Measurements from ENCODE around the gene CR1L.
"Not testable (repeated sequence)": the region's sequence is repeated elsewhere in the genome, so short reads cannot be mapped to it uniquely, and the experiment has no call there.

The CR1L gene
- total RNA-seq: 0 to 0.24 reads per million in 2 donors

DNA sequence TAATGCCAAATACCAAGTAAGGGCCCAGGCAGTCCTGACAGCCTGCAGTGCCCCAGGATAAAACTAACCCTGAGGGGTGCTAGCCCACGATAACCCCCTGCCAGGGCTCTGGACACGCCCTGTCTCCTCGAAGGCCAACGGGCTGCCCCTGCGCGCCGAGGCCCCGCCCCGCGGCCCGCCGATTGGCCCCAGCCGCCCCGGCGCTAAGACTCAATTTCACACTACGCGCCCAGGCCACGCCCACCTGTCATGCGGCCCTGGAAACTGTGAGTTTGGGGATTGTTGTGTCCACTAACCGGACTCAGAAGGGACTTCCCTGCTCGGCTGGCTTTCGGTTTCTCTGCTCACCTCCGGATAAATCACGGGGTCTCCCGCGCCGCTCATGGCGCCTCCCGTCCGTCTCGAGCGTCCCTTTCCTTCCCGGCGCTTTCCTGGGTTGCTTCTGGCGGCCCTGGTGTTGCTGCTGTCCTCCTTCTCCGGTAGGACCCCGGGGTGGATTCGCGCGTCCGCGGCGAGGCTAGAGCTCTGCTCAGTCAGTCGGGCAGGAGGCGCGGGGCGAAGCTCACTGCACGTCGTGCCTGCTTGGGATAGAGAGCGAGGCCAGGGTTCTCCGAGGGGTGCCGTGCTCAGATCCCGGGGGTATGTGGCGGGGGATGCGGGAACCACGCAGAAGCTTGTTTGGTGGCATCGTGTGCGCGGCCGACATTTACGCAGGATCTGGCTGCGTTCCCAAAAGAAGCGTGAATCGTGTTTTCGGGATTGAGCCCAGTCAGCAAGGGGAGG lies at the start of gene CR1L:
Gene CR1L, plus strand, starts transcription at position 282 of the 783 bp plus-strand sequence. Its CDS starts 101 bp downstream, at position 383.
- DNase-seq: peak; percentile 53

- DNase-seq: no peak
Measured at GRCh38 chr1:207603777-207604176, 41.2 kb upstream of the CR1L start.

DNA sequence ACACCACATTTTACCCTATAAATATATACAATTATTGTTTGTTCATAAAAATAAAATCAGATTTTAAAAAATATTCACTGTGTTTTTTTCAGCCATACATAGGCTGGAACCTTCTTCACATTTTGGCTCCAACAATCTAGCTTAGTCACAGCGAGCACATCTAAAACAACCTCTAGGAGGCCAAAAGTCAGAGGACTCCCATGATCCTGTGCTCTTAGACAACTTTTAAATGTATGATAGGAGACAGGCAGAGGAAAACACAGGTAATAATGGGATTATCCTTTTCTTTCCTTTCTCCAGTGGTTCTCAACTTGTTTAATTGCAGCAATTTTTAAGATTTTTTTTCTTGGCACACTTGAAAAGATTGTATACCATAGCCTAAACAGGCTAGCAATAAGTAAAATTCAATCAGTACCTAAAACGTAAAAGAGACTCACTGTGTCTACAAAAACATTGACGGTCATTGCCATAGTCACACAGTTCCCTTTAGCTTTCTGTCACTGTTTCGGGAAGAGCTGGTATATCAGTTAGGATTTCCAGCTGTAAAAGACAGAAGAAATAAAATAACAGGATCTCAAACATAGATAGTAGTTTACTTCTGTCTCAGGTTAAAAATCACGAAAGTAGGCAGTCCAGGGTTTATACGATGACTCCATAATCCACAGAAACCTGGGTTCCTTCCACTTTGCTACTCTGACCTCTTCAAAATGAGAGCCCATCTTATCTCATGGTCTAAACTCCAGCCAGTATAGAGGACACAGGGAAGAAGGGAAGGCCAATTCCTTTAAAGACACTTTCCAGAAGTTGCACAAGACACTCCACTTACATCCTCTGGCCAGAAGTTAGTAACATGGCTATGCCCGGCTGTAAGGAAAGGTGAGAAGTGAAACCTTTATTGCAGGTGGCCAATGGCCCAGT lies 39.2 kb upstream of the CR1L start:
- no peak for DNase-seq

- DNase-seq: no peak
Measured at GRCh38 chr1:207606362-207606755, 38.6 kb upstream of the CR1L start.

GRCh38 chr1:207612762-207613161 lies 32.2 kb upstream of the CR1L start:
- DNase-seq: no peak

DNA sequence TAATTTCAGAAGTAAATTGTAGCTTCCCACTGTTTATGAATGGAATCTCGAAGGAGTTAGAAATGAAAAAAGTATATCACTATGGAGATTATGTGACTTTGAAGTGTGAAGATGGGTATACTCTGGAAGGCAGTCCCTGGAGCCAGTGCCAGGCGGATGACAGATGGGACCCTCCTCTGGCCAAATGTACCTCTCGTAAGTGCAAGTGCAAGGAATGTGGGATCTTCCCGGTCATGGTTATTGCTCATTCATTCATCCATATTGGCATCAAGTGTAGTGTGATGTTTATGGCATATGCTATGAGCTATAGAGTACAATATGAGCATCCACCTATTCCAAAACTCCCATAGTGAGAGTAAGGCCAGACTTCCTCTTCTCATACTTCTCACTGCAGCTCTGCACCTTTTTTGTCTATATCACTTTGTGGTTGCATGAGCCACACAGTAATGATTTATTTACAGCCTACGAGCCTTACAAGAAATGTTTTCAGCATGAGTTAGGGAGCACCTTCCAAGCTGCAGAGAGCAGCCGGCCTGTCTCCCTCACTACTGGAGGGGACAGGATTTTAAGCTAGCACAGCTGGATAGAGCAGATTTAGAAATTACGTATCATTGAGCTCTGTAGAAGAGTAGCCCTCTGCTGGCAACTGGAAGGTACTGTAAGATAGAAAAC lies 24.9 kb upstream of the CR1L start:
- no peak for DNase-seq

DNA sequence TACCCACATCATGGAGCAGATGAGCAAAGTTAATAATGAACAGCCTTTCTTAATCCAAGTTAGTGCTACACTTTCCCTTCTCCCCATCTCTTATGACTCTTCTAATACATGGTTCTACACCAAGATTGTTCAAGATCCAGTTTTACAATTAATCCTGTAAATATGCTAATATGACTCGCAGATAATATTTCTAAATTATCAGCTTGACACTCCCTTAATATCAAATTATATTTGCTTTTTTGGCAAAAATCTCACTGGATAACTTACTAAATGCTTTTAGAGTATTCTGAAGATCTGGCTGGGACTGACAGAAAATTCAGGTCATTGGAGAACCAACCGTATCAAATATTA lies 24.4 kb upstream of the CR1L start:
- no peak for DNase-seq

DNA sequence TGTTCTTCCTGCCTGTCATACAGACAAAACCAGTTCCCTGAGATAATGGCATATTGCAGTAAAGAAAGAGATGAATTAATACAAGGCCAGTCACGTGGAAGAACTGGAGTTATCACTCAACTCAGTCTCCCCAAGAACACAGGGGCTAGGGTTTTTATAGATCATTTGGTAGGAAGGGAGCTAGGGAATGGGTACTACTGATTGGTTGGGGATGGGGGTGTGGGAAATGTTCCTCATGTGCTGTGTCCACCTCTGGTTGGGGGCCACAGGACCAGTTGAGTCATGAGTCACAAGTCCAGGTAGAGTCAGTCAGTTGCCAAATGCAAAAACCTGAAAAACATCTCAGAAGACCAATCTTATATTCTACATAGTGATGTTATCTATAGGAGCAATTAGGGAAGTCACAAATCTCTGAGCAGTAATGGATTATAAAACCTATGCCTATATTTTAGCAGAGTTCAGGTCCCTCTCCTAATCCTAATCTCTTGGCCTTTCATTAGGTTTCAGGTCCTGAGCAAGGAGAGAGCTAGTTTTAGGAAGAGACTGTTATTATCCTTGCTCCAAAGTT lies 19.3 kb upstream of the CR1L start:
- DNase-seq: not testable (repeated sequence)

- no peak for DNase-seq
Measured at GRCh38 chr1:207626972-207627337, 18.0 kb upstream of the CR1L start.

GRCh38 chr1:207627496-207627895 lies 17.4 kb upstream of the CR1L start:
- DNase-seq: no peak

DNA sequence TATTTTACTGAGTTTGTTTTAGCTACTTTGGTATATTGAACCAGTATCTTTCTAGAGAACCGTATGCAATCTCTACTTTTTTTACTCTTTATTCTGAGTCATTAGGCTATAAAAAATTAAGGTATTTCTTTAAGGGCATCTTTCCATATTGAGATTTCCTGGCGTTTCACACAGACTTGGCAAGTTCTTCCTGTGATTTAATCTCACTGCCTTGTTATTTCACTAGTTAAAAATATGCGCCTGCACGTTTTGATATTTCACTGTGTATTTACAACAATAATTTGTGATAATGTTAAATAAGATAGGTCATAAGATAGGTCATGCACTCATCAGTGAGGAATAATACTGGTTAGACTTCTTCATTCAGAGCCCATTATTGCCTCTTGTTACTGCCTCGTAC lies 16.2 kb upstream of the CR1L start:
- no peak for DNase-seq

GRCh38 chr1:207631137-207631536 lies 13.8 kb upstream of the CR1L start:
- DNase-seq: no peak

DNA sequence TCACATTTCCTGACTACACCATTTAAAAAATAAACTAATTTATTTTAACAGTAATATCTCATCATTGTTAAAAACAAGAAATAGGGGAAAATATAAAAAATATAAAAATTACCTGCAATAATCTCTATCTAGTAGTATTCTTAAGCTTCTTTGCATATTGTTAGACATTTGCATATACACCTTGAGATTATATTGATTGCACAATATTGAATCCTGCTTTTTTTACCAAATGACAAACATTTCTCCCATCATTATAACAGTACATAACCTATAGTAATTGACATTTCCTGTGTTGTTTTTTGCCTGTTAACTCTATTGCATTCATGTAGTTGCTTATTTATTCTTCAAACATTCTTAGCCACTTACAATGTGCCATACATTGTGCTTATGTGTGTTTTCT lies 11.7 kb upstream of the CR1L start:
- no peak for DNase-seq

- DNase-seq: not testable (repeated sequence)
Measured at GRCh38 chr1:207633699-207634289, 11.1 kb upstream of the CR1L start.

DNA sequence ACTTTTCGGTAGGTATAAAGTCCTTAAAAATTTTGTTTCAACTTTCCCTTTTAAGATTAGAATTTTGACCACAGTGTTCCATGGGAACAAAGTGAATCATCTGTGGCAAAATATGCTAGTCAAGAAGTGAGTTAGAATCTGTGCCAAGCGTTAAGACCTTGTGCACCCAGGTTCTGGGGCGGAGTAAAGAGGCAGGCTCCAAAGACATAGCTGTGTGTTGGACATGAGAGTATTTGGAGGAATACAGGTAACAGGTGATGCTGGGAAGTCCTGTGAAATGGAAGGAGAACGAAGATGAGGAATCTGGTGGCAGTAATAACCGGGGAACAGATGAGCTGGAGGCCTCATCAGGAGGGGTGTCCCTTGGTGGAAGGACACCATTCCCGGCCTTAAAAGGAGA lies 10.6 kb upstream of the CR1L start:
- DNase-seq: not testable (repeated sequence)

GRCh38 chr1:207635569-207636186 lies 9.3 kb upstream of the CR1L start:
- DNase-seq: not testable (repeated sequence)

- not testable (repeated sequence) for DNase-seq
Measured at GRCh38 chr1:207638487-207639145, 6.3 kb upstream of the CR1L start.

GRCh38 chr1:207639362-207639761 lies 5.6 kb upstream of the CR1L start:
- DNase-seq: not testable (repeated sequence)

DNA sequence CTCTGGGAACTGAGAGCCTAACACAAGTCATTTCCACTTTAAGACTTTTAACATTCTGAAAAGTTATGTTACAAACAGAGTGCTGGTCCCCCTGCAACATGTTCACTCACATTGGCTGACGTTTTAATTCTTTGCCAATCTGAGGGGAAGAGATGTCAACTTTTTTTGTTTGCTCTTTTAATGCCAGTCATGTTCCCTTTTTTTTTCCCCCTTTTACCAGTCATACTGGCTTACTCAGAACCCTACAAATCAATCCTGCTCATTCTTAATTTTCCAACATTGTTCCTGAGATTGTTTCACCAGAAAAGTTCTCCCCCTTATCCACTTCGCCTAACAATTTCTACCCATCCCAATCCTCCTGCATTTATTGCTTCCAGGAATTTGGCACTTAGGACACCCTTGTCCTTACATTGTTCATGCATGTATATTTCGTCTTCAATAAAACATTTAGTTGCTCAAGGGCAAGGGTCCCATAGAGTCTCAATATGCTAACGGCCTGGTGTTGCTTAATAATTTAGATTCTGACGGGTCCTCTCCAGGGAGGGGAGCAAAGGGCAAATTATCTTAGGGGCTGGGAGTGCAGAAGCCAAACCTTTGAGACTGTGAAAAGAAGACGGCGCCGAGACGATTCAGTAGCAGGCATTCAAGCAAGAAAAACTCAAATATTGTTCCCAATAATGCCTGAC lies 624 bp upstream of the CR1L start:
- DNase-seq: no peak

DNA sequence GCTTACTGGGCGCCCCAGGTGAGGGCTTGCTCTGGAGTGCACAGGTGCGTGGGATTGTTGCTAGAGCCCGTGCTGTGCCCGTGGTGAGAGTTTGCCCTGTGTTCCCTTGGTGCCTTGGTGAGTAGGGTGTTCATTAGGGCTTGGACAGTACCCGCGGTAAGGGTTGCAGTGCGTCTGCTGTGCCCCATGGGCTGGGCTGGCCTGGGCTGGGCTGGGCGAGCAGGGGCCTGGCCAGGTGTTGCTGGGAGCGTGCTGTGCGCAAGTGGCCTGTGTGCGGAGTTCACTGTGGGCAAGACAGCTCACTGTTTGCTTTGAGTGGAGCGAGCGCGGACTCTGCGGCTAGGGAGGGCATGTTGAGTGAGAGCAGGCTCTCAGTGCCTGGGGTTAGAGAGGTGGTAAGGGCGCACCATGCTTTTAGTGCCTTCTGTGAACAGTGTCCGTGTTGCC lies 725 bp downstream of the CR1L start:
- DNase-seq: no peak

- DNase-seq: no peak
Measured at GRCh38 chr1:207646171-207646570, 1.2 kb downstream of the CR1L start.

Data from T-helper 9 cell (primary cell).